HG03469 (cell line): ENCODE measurements around the gene ZNF827.
A peak's percentile ranks its signal among the peaks of the same experiment; 100 is the strongest.

Source experiments
- ATAC-seq: cut with Tn5 transposase; IDR thresholded peaks from one replicate; pipeline ENCODE4 v1.9.1; 2021; ENCODE audit warnings: mild to moderate bottlenecking, moderate library complexity, moderate number of reproducible peaks; ENCODE audit not compliant: unreplicated experiment

Gene ZNF827

DNA sequence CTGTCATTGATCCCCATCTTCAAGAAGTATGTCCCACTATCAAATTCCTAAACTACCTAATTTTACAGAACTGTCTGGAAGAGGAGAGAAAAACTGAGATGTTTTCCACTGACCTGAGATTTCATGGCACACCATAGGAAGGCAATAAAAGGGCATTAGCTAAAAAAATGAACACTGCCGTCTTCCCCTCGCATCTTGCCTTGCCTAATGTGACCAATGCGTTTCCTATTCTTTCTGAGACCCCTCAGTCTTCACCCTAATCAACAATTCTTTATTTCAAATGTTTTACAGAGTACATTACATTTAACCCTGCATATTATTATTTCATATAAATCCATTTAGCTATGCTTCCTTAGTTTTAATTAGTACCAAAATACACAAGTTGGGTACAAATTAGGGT is 43.6 kb downstream of the ZNF827 start:
- no peak for ATAC-seq

DNA sequence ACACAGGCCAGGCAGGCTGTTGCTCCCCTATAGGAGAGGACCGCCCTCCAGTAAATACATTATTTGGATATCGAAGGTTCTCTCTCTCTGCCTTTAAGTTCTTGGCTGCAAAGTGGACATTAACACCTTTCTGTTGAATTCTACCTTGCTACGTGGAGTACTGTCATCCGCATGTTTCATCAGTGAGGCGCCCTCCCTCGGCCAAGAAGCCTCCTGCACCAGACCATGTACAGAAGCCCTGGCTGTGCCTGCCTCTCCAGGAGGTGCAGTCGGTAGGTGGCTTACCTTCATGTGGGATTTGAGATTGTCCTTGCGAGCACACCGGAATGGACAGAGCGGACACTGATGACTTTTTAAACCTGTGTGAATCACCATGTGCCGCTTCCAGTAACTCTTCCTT is 46.7 kb downstream of the ZNF827 start:
- ATAC-seq = no peak

- ATAC-seq = no peak
Measured at GRCh38 chr4:145890689-145891088, 47.9 kb downstream of the ZNF827 start.

DNA sequence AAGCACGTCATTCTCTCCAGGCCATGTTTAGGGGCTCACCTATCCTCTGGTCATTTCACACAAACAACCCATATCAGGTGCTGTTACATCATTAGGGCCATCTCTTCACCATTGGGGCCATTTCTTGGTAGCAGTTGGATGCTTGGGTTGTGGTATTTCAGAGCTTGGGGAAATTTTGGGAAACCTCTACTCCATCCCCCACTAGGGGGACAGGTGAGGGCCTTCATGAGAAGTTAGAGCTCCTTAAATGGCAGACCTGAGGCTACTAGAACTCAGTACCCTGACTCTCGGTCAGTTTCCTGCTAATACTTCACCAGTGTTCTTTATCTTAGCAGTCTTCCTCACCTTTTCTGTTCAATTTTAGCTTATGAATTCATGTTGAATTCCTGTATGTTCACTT is 50.2 kb downstream of the ZNF827 start:
- no peak for ATAC-seq

DNA sequence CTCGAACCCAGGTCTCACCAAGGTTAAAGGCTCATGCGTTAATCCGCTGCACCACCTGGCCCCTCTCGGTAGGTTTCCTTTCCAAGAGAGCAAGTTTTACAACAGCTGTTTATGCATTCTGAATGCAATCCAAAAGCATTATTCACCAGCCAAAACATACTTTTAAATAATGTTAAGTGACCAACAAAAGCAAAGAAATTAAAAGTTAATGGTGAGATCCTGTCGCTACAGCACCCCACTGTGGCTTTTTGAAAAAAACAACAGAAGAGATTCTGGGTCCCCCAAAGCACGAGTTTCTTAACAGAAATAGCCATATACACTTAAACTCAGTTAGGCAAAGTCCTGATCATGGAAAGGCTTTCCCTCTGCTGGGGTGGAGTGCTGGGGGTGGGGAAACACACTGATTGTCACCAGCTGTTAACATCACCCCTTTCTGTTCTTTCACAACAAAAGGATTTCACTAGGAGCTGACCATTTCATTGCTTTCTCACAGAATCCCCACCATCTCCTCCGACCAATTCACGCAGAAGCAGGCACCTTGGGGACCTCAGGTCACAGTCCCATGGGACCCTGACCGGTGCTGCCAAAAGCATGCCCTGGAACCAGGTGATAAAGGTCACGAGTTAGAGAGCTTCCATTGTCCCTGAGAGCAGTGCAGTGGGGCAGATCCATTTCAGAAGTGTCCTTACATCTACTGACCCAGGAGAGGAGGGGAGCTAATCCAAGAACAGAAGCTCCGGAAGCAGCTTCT is 51.2 kb downstream of the ZNF827 start:
- ATAC-seq = no peak

DNA sequence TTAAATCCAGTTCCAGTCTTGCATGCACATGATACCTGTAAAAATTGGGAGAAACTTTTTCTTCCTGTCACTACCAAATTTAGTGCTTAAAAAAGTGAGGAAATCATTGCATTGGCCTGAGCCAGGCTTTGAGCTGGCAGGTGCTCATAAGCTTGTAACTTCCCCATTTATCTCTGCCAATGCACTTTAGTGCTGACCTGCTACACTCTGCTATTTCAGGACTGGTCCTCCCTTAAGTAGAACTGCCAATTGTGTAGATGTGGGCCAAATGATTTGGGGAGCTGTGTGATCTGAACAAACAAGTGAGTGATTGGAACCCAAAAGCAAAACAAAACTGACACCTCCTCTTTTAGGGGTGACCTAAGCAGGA is 51.8 kb downstream of the ZNF827 start:
- ATAC-seq = no peak

DNA sequence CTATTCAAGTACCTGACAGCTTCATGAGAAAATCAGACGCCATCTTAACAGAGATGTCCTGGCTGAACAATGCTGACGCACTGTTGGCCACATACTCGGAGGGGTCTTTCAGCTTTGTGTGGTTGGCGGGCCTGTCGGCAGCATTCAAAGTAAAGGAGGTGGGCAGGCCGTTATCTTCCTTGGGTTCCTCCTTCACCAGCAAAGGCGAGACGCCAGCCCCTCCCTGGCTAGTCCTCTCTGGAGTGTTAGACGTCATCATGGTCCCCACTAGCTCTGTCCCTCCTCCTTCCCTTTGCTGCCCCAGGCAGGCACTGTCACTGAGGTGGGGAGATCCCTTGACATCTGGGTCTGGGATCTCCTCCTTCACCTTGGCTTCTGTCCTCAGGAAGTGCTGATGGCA is 53.0 kb downstream of the ZNF827 start:
- no peak for ATAC-seq

- ATAC-seq = no peak
Measured at GRCh38 chr4:145884775-145885174, 53.8 kb downstream of the ZNF827 start.

- ATAC-seq = no peak
Measured at GRCh38 chr4:145883101-145883694, 55.4 kb downstream of the ZNF827 start.

DNA sequence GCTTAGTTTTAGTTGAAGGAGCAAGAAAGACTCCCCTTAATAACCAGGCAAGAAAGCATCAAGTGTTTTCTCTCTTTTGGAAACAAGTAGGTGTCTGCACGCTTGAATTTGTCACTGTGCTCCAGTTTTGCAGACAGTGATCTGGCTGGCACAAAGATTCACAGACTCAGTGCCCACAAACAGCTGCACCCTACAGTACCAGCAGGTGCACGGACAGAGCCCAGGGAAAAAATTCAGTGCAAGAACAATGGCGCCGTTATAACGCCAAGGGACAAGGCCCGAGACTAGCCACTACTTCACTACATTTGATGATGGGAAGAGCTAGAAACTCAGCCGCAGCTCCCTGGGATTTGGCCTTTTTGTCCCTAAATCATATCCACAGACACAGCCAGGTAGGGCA is 56.0 kb downstream of the ZNF827 start:
- ATAC-seq = no peak

GRCh38 chr4:145881989-145882388 is 56.6 kb downstream of the ZNF827 start:
- peak; percentile 61 for ATAC-seq

- peak; percentile 21 for ATAC-seq
Measured at GRCh38 chr4:145881576-145881975, 57.0 kb downstream of the ZNF827 start.

- no peak for ATAC-seq
Measured at GRCh38 chr4:145880355-145880960, 58.2 kb downstream of the ZNF827 start.

GRCh38 chr4:145879598-145879997 is 59.0 kb downstream of the ZNF827 start:
- no peak for ATAC-seq

DNA sequence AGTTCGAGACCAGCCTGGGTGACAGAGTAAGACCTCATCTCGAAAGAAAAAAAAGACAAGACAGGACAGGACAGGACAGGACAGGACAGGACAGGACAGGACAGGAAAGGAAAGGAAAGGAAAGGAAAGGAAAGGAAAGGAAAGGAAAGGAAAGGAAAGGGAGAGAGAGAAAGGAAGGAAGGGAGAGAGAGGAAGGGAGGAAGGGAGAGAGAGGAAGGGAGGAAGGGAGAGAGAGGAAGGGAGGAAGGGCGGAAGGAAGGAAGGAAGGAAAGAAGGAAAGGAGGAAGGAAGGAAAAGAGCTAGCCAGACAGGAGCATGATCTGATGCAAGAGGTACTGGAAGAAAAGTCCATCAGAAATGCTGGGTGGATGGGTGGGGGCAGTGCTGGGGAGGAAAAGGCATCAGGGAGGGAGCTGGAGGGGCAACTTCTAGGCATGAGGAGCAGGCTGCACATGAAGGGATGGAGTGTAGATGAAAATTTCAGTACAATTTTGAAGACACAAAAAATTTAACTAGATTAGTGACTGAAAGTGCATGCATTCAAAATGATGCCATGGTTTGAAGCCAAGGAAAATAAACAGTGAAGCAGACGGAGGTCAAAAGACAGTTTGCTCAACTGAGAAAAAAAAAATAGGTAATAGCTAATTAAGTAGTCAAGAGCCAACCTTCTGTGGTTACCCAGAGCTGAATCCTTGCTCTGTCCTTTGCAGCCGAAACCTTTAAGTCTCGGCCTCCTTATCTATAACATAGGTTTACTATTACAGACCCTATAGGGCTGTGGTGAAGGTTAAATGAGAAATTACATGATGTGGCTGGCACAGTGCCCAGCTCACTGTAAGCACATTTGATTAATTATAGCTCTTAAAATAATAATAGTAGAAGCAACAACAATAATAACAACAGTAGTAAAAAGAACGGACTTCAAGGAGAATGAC is 59.9 kb downstream of the ZNF827 start:
- no peak for ATAC-seq

- ATAC-seq = no peak
Measured at GRCh38 chr4:145876531-145877180, 62.0 kb downstream of the ZNF827 start.

- ATAC-seq = no peak
Measured at GRCh38 chr4:145873901-145874300, 64.7 kb downstream of the ZNF827 start.

DNA sequence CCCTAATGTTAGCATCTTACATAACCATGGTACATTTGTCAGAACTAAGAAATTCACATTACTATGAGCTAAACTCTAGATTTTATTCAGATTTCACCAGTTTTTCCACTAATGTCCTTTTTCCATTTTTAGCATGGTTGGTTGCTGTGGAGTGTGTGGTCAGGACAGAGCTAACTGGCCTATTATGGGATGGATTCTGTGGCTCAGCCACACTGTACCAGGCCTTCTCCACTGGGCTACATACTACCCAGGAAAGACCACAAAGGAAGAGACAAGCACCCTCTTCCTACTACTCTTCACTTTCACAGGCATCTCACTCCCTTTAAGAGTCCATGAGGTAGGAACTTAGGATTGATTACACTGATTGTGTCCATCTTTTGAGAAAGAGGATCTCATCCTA is 67.4 kb downstream of the ZNF827 start:
- no peak for ATAC-seq

- no peak for ATAC-seq
Measured at GRCh38 chr4:145870155-145871020, 68.2 kb downstream of the ZNF827 start.
